ENCODE data around the gene PLGLB2. TPM values are rescaled to one million over a fixed set of nuclear protein-coding genes. Genes with fewer than 3 reads are reported as not detected.
"Not testable (repeated sequence)": the region's sequence is repeated elsewhere in the genome, so short reads cannot be mapped to it uniquely, and the experiment has no call there.

The PLGLB2 gene
- total RNA-seq: 1.4 TPM
- long read RNA-seq: 0 reads

GRCh38 chr2:87747791-87748190 is at the start of gene PLGLB2:
Gene PLGLB2, plus strand, starts transcription at chr2:87748087. Its CDS starts 67 bp downstream, at chr2:87748154.
- DNase-seq; intact Hi-C loops (cut with DNase I): not testable (repeated sequence)

GRCh38 chr2:87704572-87705323 is 43.1 kb upstream of the PLGLB2 start:
- ATAC-seq (ENCODE audit: poor library complexity); DNase-seq; intact Hi-C loops (cut with DNase I): not testable (repeated sequence)

More at GRCh38 chr2:87747791-87748190, at the start of gene PLGLB2:
- not testable (repeated sequence) for ATAC-seq (ENCODE audit: poor library complexity)

GRCh38 chr2:87708368-87708767 is 39.5 kb upstream of the PLGLB2 start:
- DNase-seq; ATAC-seq (ENCODE audit: poor library complexity); intact Hi-C loops (cut with DNase I): not testable (repeated sequence)

- ATAC-seq (ENCODE audit: poor library complexity): peak; percentile 48
- DNase-seq; intact Hi-C loops (cut with DNase I): not testable (repeated sequence)
Observed at GRCh38 chr2:87727940-87728599, 19.8 kb upstream of the PLGLB2 start.

DNA sequence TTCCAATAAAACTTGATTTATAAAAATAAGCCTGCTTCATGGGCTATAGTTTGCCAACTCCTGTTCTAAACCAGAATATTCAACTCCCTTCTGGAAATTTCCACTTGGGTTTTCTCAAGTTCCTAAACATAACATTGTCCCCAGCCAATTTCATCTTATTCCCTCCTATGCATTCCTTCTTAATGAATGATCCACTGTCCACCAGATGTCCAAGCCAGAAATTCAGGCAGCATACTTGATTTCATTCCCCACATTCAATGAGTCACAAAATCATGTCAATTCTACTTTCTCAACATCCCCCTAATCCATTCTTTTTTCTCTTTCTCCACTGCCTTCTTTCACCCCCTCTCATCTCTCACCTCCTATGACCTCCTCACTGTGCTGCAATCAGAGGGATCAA is 7.0 kb upstream of the PLGLB2 start:
- ATAC-seq (ENCODE audit: poor library complexity); intact Hi-C loops (cut with DNase I); DNase-seq: not testable (repeated sequence)

DNA sequence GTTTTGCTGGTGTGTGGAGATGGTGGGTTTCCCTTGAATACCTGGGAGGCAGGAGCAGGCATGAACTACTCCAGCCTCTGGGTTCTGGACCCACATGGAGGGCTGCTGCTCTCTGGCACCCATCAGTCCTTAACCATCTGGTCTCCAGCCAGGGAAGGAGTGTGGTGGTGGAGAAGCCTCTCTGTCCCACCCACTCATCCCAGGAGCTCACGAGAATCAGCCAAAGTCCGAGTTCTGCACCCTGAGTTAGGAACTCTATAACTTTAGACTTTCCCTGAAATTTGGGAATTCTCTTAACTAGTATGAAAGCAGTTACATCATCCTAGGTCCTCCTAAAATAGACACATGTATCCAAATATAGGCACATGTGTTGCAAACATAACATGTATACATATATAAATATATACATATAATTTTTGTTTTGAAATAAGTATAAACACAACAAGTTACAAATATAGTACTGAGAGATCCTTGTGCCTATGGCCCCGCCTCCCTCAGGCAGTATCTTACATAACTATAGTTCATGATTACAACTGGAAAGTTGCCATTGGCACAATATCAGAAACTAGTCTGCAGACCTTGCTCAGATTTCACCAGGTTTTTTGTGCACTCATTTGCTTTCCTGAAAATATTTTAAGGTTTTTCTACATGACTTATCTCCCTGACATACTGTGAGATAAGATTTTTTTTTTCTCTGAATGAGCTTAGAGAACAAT is 5.3 kb upstream of the PLGLB2 start:
- DNase-seq; intact Hi-C loops (cut with DNase I): not testable (repeated sequence)
- peak; percentile 92 for ATAC-seq (ENCODE audit: poor library complexity)

DNA sequence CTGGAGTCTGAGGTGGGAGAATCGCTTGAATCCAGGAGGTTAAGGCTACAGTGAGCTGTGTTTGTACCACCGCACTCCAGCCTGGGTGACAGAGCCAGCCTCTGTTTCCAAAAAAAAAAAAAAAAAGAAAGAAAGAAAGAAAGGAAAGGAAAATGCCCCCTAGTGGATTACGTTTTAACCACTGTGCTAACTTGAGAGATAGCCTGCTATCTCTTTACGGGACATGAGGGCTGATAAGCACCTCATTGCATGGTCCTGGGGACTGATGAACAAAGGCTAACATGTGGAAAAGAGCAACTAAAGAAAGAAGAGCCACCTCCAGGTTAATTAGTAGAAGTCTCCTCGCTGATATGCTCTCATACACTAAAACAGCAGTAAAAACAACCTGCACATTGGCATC is 4.2 kb upstream of the PLGLB2 start:
- ATAC-seq (ENCODE audit: poor library complexity): peak; percentile 39
- DNase-seq; intact Hi-C loops (cut with DNase I): not testable (repeated sequence)

GRCh38 chr2:87745353-87745951 is 2.4 kb upstream of the PLGLB2 start:
- intact Hi-C loops (cut with DNase I): not testable (repeated sequence)

GRCh38 chr2:87748524-87748923 is 637 bp downstream of the PLGLB2 start:
- ATAC-seq (ENCODE audit: poor library complexity); intact Hi-C loops (cut with DNase I); DNase-seq: not testable (repeated sequence)

More at GRCh38 chr2:87745353-87745951, 2.4 kb upstream of the PLGLB2 start:
- ATAC-seq (ENCODE audit: poor library complexity); DNase-seq: not testable (repeated sequence)

- DNase-seq; intact Hi-C loops (cut with DNase I); ATAC-seq (ENCODE audit: poor library complexity): not testable (repeated sequence)
Observed at GRCh38 chr2:87750560-87750959, 2.7 kb downstream of the PLGLB2 start.

GRCh38 chr2:87754759-87755158 is 6.9 kb downstream of the PLGLB2 start:
- intact Hi-C loops (cut with DNase I); DNase-seq; ATAC-seq (ENCODE audit: poor library complexity): not testable (repeated sequence)

Other genes with a start within 250 kb of the PLGLB2 start
- gene RGPD2, start 77.7 kb downstream of the PLGLB2 start, total RNA-seq: 0.62 TPM